HL-60 (cell line): ENCODE data around the gene NUTF2.

ENCODE experiments used
- DNase-seq, 2 experiments: peaks; one replicate each; pipeline ENCODE4 v3.0.0-alpha.2; 2010 to 2020; ENCODE audit warnings: low read depth in 1 of 2, low spot score in 1 of 2
- H3K27ac ChIP-seq: fragments of 250-450 bp; sonication (Bioruptor Pico); replicated peaks from 2 replicates; pipeline ENCODE4 v1.5.1; 2020; ENCODE audit warnings: mild to moderate bottlenecking, moderate library complexity
- H3K27me3 ChIP-seq: fragments of 250-450 bp; sonication (Bioruptor Pico); 2 replicates; pipeline ENCODE4 v1.5.1; 2021; ENCODE audit warnings: mild to moderate bottlenecking, moderate library complexity; ENCODE audit not compliant: insufficient read depth, poor library complexity, severe bottlenecking
- H3K4me3 ChIP-seq: replicated peaks from 2 replicates; pipeline ENCODE4 v1.5.1; 2011; ENCODE audit warnings: mild to moderate bottlenecking, control low read depth, low read length; ENCODE audit not compliant: insufficient read depth
- GABPA ChIP-seq: IDR thresholded peaks from 2 replicates; pipeline ENCODE4 v1.6.1; 2012; ENCODE audit warnings: low read depth
- POLR2AphosphoS5 ChIP-seq: IDR thresholded peaks from 2 replicates; pipeline ENCODE4 v1.6.1; 2012; ENCODE audit warnings: low read depth
- REST ChIP-seq: IDR thresholded peaks from 2 replicates; pipeline ENCODE4 v1.6.1; 2012; ENCODE audit warnings: low read depth; ENCODE audit not compliant: insufficient replicate concordance
- SPI1 ChIP-seq: IDR thresholded peaks from 2 replicates; pipeline ENCODE4 v1.6.1; 2012; ENCODE audit warnings: low read depth, mild to moderate bottlenecking, borderline replicate concordance
- TF ChIP-seq, protein P1 (sequence below): IDR thresholded peaks from one replicate; pipeline ENCODE4 v1.5.1; 2011; ENCODE audit warnings: low read length, control low read depth, inconsistent platforms; ENCODE audit not compliant: insufficient read depth

Gene NUTF2

GRCh38 chr16:67879462-67879861 is 32.7 kb downstream of the NUTF2 start:
- TF ChIP-seq GABPA (no peak), REST (no peak), POLR2AphosphoS5 (no peak), SPI1 (no peak)
- TF ChIP-seq, protein P1, sequence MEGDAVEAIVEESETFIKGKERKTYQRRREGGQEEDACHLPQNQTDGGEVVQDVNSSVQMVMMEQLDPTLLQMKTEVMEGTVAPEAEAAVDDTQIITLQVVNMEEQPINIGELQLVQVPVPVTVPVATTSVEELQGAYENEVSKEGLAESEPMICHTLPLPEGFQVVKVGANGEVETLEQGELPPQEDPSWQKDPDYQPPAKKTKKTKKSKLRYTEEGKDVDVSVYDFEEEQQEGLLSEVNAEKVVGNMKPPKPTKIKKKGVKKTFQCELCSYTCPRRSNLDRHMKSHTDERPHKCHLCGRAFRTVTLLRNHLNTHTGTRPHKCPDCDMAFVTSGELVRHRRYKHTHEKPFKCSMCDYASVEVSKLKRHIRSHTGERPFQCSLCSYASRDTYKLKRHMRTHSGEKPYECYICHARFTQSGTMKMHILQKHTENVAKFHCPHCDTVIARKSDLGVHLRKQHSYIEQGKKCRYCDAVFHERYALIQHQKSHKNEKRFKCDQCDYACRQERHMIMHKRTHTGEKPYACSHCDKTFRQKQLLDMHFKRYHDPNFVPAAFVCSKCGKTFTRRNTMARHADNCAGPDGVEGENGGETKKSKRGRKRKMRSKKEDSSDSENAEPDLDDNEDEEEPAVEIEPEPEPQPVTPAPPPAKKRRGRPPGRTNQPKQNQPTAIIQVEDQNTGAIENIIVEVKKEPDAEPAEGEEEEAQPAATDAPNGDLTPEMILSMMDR = no peak
- DNase-seq = no peak
- H3K27me3 ChIP-seq = no peaks in the 10 kb centered on the region
- H3K4me3 ChIP-seq = no peak overlapping the region
- H3K27ac ChIP-seq = no peak overlapping the region

- DNase-seq = no peak
- Histone ChIP-seq H3K27ac (no peak overlapping the region), H3K27me3 (no peaks in the 10 kb centered on the region), H3K4me3 (no peak overlapping the region)
- TF ChIP-seq GABPA = no peak
- TF ChIP-seq, protein P1 = no peak
- no peak for TF ChIP-seq POLR2AphosphoS5
- no peak for TF ChIP-seq REST
- TF ChIP-seq SPI1 = no peak
These were observed 33.2 kb downstream of the NUTF2 start for GRCh38 chr16:67879936-67880335.

DNA sequence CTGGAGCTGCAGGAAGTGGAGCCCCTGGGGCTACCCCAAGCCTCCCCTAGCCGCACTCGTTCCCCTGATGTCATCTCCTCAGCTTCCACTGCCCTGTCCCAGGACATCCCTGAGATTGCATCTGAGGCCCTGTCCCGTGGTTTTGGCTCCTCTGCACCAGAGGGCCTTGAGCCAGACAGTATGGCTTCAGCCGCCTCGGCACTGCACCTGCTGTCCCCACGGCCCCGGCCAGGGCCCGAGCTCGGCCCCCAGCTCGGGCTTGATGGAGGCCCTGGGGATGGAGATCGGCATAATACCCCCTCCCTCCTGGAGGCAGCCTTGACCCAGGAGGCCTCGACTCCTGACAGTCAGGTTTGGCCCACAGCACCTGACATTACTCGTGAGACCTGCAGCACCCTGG is 33.9 kb downstream of the NUTF2 start:
- Histone ChIP-seq H3K27ac (no peak overlapping the region), H3K4me3 (no peak overlapping the region), H3K27me3 (no peaks in the 10 kb centered on the region)
- DNase-seq = no peak
- TF ChIP-seq, protein P1 = no peak
- TF ChIP-seq REST (no peak), GABPA (no peak)
